ENCODE data around the gene ANKRD28.

DNA sequence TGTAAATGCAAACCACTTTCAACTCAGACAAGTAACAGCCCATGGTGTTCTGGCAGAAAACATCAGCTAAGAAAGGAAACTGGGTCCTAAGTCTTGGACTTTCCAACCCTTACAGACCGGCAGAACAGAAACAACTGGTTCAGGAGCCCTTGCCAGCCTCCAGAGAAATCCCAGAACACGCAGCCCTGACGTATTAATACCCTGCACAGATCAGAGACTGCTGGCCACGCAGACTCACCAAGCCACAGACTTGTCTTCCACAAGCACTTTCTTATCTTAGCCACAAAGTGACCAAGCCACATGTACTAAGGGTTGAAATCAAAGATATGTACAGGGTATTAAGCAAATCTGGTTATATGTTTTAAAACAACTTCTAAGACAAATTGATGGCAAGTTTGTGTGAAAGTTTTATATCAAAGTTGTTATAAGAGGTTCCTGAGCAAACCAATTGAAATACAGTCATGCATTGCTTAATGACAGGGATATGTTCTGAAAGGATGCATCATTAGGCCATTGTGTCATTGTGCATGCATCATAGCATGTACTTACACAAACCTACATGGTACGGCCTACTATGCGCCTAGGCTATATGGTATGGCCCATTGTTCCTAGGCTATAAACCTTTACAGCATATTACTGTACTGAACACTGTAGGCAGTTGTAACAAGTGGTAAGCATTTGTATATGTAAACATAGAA is 159.4 kb downstream of the ANKRD28 start:
- TF ChIP-seq TAF1 (IDR thresholded peaks at IDR 0.05; ENCODE audit: borderline replicate concordance, insufficient read depth, low read length) (no peak), POLR2AphosphoS5 (IDR thresholded peaks at IDR 0.05; ENCODE audit: low read depth, low read length) (no peak), SIN3A (IDR thresholded peaks at IDR 0.05; ENCODE audit: borderline replicate concordance, insufficient read depth, low read length) (no peak)
- TF ChIP-seq, protein P1, sequence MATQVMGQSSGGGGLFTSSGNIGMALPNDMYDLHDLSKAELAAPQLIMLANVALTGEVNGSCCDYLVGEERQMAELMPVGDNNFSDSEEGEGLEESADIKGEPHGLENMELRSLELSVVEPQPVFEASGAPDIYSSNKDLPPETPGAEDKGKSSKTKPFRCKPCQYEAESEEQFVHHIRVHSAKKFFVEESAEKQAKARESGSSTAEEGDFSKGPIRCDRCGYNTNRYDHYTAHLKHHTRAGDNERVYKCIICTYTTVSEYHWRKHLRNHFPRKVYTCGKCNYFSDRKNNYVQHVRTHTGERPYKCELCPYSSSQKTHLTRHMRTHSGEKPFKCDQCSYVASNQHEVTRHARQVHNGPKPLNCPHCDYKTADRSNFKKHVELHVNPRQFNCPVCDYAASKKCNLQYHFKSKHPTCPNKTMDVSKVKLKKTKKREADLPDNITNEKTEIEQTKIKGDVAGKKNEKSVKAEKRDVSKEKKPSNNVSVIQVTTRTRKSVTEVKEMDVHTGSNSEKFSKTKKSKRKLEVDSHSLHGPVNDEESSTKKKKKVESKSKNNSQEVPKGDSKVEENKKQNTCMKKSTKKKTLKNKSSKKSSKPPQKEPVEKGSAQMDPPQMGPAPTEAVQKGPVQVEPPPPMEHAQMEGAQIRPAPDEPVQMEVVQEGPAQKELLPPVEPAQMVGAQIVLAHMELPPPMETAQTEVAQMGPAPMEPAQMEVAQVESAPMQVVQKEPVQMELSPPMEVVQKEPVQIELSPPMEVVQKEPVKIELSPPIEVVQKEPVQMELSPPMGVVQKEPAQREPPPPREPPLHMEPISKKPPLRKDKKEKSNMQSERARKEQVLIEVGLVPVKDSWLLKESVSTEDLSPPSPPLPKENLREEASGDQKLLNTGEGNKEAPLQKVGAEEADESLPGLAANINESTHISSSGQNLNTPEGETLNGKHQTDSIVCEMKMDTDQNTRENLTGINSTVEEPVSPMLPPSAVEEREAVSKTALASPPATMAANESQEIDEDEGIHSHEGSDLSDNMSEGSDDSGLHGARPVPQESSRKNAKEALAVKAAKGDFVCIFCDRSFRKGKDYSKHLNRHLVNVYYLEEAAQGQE (IDR thresholded peaks at IDR 0.05; ENCODE audit: insufficient read depth in 1 of 2, low read depth in 2 of 2, low read length in 2 of 2), result no peak
